GM10847 (cell line): ENCODE data around the gene PACSIN2.

Experiments used
- POLR2A ChIP-seq: IDR thresholded peaks from 2 replicates; pipeline ENCODE4 v1.6.1; 2011; ENCODE audit not compliant: insufficient read length; ENCODE audit errors: extremely low read depth

Gene PACSIN2

GRCh38 chr22:43014316-43014868, 557 bp downstream of the PACSIN2 start:
- TF ChIP-seq POLR2A: no peak

DNA sequence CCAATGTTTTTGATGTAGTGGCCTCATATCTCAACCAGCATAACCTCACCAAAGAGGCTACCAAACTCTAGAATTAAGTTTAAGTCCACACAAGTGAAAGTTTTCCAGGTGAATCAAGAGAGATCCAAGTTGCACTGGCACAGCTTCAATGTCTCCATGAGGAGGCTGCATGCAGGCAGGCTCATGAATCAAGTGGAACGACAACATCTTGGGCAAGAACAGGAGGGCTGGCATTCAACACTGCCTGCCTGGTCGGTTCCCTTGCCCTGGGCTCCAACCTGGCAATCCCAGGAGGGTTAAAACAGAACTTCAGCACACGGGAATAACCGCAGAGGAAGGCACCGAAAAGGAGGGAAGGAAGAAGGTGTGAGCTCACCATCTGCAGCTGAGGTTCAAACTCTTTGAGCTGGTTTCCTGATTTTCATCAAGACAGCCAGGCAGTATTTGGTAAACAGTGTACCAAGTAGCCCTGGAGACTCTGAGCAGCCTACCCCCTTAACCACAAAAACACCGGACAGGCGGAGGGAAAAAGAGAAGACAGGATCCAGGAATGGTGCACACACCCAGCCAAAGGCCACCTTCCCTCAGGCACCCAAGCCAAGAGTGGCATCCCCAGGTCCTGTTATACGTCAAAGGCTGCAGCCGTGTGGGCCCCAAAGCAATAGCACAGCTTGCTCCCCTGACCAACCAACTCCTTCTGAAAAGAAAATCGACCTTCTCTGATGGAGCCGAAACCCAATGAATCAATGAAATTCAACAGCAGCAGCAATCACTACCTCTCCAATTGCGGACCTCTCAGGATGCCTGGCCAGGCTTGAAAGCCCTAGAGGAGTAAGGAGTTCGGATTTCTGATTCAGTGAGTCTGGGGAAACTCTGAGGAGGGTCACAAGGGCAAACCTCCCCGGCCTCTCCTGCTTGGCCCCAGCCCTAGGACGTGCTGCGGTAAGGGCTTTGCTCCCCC, 1.3 kb downstream of the PACSIN2 start:
- no peak for TF ChIP-seq POLR2A

DNA sequence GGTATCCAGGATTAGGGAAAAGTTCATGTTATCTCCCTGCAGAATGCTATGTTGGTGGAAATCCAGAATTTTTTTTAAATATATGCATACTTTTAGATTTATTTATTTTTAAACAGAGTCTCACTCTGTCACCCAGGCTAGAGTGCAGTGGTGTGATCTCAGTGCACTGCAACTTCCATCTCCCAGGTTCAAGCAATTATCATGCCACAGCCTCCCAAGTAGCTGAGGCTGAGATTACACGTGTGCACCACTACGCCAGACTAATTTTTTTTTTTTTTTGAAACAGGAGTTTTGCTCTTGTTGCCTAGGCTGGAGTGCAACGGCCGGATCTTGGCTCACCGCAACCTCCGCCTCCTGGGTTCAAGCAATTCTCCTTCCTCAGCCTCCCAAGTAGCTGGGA, 2.6 kb downstream of the PACSIN2 start:
- TF ChIP-seq POLR2A: no peak

GRCh38 chr22:43011079-43011478, 3.9 kb downstream of the PACSIN2 start:
- TF ChIP-seq POLR2A: no peak

- no peak for TF ChIP-seq POLR2A
Observed at GRCh38 chr22:43009444-43009843, 5.5 kb downstream of the PACSIN2 start.

GRCh38 chr22:43008921-43009320, 6.0 kb downstream of the PACSIN2 start:
- no peak for TF ChIP-seq POLR2A

GRCh38 chr22:43008509-43008908, 6.4 kb downstream of the PACSIN2 start:
- no peak for TF ChIP-seq POLR2A

DNA sequence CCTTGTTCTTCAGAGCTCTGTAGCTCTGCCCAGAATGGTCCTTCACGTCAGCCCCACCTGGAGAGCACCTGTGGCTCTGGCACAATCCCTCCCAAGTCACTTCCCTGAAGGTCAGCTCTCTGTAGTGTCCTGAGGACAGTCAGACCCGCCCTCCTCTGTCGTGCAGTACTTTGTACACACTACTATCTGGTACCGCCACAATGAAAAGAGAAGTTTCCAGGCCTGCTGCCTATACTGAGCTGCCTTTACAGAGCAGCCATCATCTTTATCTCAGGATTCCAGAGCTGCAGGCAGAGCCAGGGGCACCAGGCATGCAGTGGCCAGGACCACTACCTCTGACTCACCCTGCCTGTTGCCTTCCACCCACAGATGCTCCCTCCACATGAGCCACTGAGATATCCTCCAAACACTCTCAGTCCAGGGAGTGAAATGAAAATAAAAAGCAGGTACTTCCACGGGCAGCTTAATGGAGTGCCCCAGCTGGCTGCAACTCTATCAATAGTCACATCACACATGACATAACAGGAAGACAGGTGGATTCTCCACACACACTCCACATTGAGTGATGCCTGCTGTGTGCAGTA, 7.3 kb downstream of the PACSIN2 start:
- no peak for TF ChIP-seq POLR2A

DNA sequence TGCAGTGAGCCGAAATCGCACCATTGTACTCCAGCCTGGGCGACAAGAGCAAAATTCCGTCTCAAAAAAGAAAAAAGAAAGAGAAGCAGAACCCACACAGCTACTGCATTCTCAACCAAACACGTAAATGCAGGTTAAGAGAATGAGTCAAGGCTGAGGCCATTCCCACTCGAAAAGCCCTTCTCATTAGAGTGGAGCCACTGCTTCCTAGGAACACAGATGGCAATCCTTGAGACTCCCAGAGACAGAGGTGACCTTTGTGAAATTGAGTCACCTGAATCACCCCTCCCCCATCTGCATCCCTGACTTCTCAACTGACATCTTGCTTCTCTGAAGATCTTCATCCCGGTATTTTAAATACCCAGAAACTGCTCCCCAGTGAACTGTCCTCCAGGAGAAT, 8.2 kb downstream of the PACSIN2 start:
- no peak for TF ChIP-seq POLR2A

- TF ChIP-seq POLR2A: no peak
Observed at GRCh38 chr22:43006016-43006505, 8.9 kb downstream of the PACSIN2 start.

GRCh38 chr22:43005106-43005505, 9.8 kb downstream of the PACSIN2 start:
- TF ChIP-seq POLR2A: no peak

DNA sequence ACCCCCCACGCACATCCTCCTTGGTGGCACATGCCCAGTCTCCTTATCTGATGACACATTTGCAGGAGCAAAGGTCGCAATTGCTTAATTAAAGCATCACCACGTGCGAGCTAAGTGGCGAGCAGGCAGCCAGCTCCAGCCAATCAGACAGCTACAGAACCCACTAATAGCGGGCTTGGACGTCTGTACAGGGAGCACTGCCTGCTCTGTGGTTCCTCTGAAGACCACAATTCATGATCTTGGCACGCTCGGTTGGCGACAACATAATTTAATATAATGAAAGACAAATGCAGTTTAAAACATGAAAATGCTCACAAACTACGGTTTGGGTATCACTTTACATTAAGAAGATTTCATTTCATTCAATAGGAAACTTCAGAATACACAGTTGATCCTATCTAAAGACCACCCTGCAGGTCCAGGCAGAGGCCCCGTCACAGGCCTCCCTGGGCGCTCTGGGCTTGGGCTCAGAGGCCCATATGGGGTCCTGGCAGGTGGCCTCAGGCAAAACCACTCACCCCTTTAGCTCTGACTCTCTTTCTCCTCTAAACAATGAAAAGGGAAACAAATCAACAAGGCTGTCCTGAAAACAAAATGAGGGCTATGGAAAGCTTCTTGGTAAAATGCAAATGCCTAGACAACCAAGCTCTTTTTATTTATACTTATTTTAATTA, 10.4 kb downstream of the PACSIN2 start:
- no peak for TF ChIP-seq POLR2A

GRCh38 chr22:43002202-43002586, 12.8 kb downstream of the PACSIN2 start:
- TF ChIP-seq POLR2A: no peak

DNA sequence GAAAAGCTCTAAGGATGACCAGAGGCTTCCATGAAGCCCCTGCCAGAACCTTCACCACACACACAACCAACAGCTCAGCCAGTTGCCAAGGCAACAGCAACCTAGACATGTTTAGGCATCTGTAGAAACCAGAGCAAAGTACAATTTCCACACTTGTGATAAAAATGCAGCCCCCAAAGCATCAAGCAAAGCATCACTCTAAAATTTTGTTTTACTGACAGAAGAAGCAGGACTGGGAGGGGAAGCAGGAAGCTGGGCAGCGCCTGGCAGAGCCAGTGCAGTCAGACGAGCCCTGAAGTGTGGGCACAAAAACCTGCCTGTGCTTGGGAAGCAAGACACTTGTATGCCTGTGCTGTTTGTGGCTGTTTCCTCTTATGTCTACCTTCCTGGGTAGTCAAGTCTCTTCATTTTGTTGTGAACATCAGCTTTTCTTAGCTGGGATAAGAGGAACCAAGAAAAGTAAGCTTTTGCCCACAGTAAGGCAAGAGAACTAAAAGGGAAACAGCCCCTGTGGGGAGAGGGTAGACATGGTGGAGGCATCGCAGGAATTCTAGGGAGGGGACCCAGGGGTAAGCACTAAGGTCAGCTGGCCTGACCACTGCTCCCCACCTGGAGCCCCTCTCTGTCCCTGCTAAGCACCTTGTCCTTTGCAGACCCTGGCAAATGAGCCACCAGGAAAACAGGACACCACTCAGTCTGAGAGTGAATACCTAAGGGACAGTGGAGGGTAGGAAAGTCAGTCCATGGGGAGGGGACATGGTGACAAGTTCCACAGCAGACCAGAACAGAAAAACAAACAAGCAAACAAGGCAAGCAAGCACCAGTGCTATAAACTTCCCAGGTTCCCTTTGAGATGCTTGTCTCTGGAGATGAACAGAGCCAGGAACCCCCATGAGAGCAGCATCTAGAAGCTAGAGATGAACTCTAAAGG, 13.4 kb downstream of the PACSIN2 start:
- no peak for TF ChIP-seq POLR2A
